Measurements from ENCODE around the gene ELL. TPM values are rescaled to one million over a fixed set of nuclear protein-coding genes. Genes with fewer than 3 reads are reported as not detected.

ELL gene
- total and polyA plus RNA-seq, 2 donors (not counting 3 experiments of a cell fraction or from before 2014, with no cell fraction given), result 9.9 to 18.2 TPM

DNA sequence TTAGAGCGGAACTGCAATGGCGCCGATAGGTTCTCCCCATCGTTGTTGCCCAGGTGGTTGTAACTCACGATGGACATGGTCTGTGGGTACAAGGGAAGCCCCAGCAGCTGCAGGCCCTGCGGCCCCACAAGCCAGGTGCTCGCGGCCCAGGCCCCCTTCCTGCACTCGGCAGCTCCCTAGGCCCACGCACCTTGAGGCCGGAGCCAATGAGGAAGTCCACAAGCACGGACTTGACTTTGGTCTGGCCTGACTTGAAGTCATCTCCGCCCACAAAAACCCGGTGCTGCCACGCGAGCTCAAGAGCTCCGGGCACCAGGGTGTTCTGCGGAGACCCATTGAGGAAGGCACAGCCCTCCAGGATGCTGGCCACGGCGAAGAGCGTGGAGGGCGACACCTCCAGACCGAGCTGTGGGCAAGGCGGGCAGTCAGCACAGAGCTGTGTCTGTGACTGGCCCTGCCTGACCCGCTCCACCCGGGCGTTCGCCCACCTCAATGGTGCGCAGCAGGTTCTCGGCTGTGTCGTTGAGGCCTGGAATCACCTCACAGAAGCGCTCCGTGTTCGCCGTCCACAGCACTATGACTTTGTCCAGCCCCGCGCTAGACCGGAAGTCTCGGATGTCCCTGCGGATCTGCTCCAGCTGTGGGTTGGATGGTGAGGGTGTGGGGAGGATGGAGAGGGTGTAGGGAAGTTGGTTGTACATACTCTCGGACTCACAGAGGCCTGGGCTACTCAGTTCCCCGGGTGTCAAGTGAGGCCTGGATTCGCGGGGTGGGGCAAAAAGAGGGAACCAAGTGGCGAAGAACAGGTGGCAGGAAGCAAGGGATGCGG, 85.8 kb downstream of the ELL start:
- peak overlapping the region in 1 of 3 experiments; percentile 75 for H3K4me3 ChIP-seq (replicated peaks in 1 of 3; ENCODE audit: insufficient read depth in 1 of 3, low read depth in 1 of 3, low read length in 3 of 3)
- BruUV-seq (replicated peaks), result no TSS peak
- H3K9me3 ChIP-seq (replicated peaks; ENCODE audit: control insufficient read depth, insufficient read depth, low read length), result no peaks in the 10 kb centered on the region
- no peaks in the 10 kb centered on the region for H3K79me2 ChIP-seq (ENCODE audit: control insufficient read depth, insufficient read depth, low read length)
- peaks cover 0 to 2% of the 10 kb centered on the region in 2 experiments for H3K36me3 ChIP-seq (ENCODE audit: control insufficient read depth in 2 of 2, extremely low read depth in 1 of 2, insufficient read depth in 2 of 2, low read length in 2 of 2)
- no peak overlapping the region for H3K27ac ChIP-seq (ENCODE audit: insufficient read depth, low read depth, low read length)
- dilution Hi-C loops (cut with MboI; ENCODE audit: extremely low pct_ligation_motif_present, low sequenced_read_pairs), result no loop called here
- ChIA-PET POLR2A (no interaction called here), CTCF (no interaction called here)
- DNase-seq (ENCODE audit: low read depth, low spot score) (no peak), FAIRE-seq (no peak)
- H3K4me1 ChIP-seq (ENCODE audit: control insufficient read depth, extremely low read depth, insufficient read depth, low read length), result peaks cover 14% of the 10 kb centered on the region
- H2AFZ ChIP-seq (ENCODE audit: low read depth, low read length), result no peak overlapping the region
- H3K9ac ChIP-seq (replicated peaks; ENCODE audit: extremely low read depth, insufficient read depth, low read length), result no peak overlapping the region
- H3K9me1 ChIP-seq (replicated peaks; ENCODE audit: control insufficient read depth, extremely low read depth, insufficient read depth, low read length), result no peaks in the 10 kb centered on the region
- TF ChIP-seq GATA2 (IDR thresholded peaks at IDR 0.05; ENCODE audit: insufficient read depth, insufficient read length, low read depth, low read length), result no peak
- H3K27me3 ChIP-seq (ENCODE audit: control insufficient read depth in 2 of 2, insufficient read depth in 2 of 2, low read length in 2 of 2), result no peaks in the 10 kb centered on the region
- no peak overlapping the region for H3K4me2 ChIP-seq (ENCODE audit: insufficient read depth, low read length)
- intact Hi-C loops (cut with micrococcal nuclease), result no loop called here
- H4K20me1 ChIP-seq (replicated peaks; ENCODE audit: control insufficient read depth, extremely low read depth, insufficient read depth, low read length), result no peaks in the 10 kb centered on the region

DNA sequence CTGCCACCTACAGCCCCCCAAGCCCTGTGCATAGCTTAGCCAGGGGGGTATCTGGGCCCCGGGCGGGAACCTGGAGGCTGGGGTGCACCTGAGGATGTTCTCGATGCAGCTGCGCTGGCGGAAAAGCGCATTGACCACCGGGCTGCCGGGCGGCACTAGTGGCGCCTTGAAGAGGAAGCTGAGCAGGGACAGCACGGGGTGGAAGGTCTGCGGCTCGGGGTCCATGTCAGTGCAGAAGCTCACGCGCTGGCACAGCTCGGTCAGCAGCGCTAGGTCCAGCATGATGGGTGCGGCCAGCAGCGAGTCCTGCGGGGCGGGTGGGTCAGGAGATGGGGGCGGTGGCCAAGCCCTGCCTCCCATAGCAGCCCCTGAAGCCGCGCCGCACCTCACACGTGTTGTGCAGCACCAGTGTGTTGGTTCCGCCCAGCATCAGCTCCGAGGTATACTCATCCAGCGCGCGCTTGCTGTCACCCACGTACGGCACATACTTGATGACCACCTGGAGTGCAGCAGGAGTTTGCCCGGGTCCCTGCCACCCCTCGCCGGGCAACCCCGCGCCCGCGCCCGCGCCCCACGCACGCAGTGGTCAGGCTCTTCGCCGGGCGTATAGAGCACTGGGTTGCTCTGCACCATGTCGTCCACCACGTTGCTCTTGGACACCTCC, 86.6 kb downstream of the ELL start:
- FAIRE-seq, result no peak
- intact Hi-C loops (cut with micrococcal nuclease) (no loop called here), dilution Hi-C loops (cut with MboI; ENCODE audit: extremely low pct_ligation_motif_present, low sequenced_read_pairs) (no loop called here)
- H3K4me3 ChIP-seq (replicated peaks in 1 of 3; ENCODE audit: insufficient read depth in 1 of 3, low read depth in 1 of 3, low read length in 3 of 3), result no peak overlapping the region
- no peaks in the 10 kb centered on the region for H4K20me1 ChIP-seq (replicated peaks; ENCODE audit: control insufficient read depth, extremely low read depth, insufficient read depth, low read length)
- TF ChIP-seq GATA2 (IDR thresholded peaks at IDR 0.05; ENCODE audit: insufficient read depth, insufficient read length, low read depth, low read length) (no peak), FOS (IDR thresholded peaks at IDR 0.05; ENCODE audit: borderline replicate concordance, insufficient read depth, low read length) (no peak), JUN (IDR thresholded peaks at IDR 0.05; ENCODE audit: borderline replicate concordance, insufficient read depth, insufficient read length, low read depth) (no peak), POLR2A (IDR thresholded peaks at IDR 0.05; ENCODE audit: low read depth, low read length) (no peak), MYC (IDR thresholded peaks at IDR 0.05; ENCODE audit: low read depth, low read length) (no peak), POLR2AphosphoS5 (IDR thresholded peaks at IDR 0.05; ENCODE audit: insufficient read depth, low read depth, low read length) (no peak), EZH2 (IDR thresholded peaks at IDR 0.05; ENCODE audit: borderline replicate concordance, low read depth, low read length, severe bottlenecking) (no peak)
- TF ChIP-seq, protein P1, sequence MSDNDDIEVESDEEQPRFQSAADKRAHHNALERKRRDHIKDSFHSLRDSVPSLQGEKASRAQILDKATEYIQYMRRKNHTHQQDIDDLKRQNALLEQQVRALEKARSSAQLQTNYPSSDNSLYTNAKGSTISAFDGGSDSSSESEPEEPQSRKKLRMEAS (IDR thresholded peaks at IDR 0.05; ENCODE audit: insufficient read depth, insufficient read length), result no peak
- TF ChIP-seq, protein P2, sequence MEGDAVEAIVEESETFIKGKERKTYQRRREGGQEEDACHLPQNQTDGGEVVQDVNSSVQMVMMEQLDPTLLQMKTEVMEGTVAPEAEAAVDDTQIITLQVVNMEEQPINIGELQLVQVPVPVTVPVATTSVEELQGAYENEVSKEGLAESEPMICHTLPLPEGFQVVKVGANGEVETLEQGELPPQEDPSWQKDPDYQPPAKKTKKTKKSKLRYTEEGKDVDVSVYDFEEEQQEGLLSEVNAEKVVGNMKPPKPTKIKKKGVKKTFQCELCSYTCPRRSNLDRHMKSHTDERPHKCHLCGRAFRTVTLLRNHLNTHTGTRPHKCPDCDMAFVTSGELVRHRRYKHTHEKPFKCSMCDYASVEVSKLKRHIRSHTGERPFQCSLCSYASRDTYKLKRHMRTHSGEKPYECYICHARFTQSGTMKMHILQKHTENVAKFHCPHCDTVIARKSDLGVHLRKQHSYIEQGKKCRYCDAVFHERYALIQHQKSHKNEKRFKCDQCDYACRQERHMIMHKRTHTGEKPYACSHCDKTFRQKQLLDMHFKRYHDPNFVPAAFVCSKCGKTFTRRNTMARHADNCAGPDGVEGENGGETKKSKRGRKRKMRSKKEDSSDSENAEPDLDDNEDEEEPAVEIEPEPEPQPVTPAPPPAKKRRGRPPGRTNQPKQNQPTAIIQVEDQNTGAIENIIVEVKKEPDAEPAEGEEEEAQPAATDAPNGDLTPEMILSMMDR (IDR thresholded peaks at IDR 0.05; ENCODE audit: extremely low read depth in 1 of 2, insufficient read depth in 1 of 2, low read depth in 1 of 2, low read length in 2 of 2), result no peak
- peaks cover 1% of the 10 kb centered on the region for H3K79me2 ChIP-seq (ENCODE audit: control insufficient read depth, insufficient read depth, low read length)
- BruUV-seq (replicated peaks), result TSS peak; percentile 33
- no peak overlapping the region for H3K27ac ChIP-seq (ENCODE audit: insufficient read depth, low read depth, low read length)
- no peaks in the 10 kb centered on the region for H3K9me1 ChIP-seq (replicated peaks; ENCODE audit: control insufficient read depth, extremely low read depth, insufficient read depth, low read length)
- no peak overlapping the region for H3K9ac ChIP-seq (replicated peaks; ENCODE audit: extremely low read depth, insufficient read depth, low read length)
- H3K4me2 ChIP-seq (ENCODE audit: insufficient read depth, low read length), result no peak overlapping the region
- H3K36me3 ChIP-seq (ENCODE audit: control insufficient read depth in 2 of 2, extremely low read depth in 1 of 2, insufficient read depth in 2 of 2, low read length in 2 of 2), result peaks cover 0 to 2% of the 10 kb centered on the region in 2 experiments
- POLR2A ChIA-PET, result interaction anchor here (0.6 kb wide), 1 partner anchor 119 kb away, joined by 3 read pairs; no protein-coding TSS in a partner anchor
- CTCF ChIA-PET, result no interaction called here
- DNase-seq (ENCODE audit: low read depth, low spot score), result no peak
- H3K9me3 ChIP-seq (replicated peaks; ENCODE audit: control insufficient read depth, insufficient read depth, low read length), result no peaks in the 10 kb centered on the region
- peaks cover 14% of the 10 kb centered on the region for H3K4me1 ChIP-seq (ENCODE audit: control insufficient read depth, extremely low read depth, insufficient read depth, low read length)
- no peaks in the 10 kb centered on the region for H3K27me3 ChIP-seq (ENCODE audit: control insufficient read depth in 2 of 2, insufficient read depth in 2 of 2, low read length in 2 of 2)
- no peak overlapping the region for H2AFZ ChIP-seq (ENCODE audit: low read depth, low read length)
